SK-MEL-5 (cell line): ENCODE measurements around the gene WDR59. TPM values are rescaled to one million over a fixed set of nuclear protein-coding genes. Genes with fewer than 3 reads are reported as not detected.
"Not testable (repeated sequence)": the region's sequence is repeated elsewhere in the genome, so short reads cannot be mapped to it uniquely, and the experiment has no call there.

Experiments used
- DNase-seq: peaks from one replicate; pipeline ENCODE4 v3.0.0-alpha.2; 2016; ENCODE audit warnings: low read depth, low spot score
- in situ Hi-C: cut with HindIII; loops from 2 replicates; pipeline ENCODE4 v1.10.0; 2016; ENCODE audit warnings: low sequenced_read_pairs, high pct_unique_total_duplicates, low pct_unique_long_range_greater_than_20kb
- total RNA-seq: library from RNA; depleted of rRNA; stranded (reverse); fragments of >200 nt; shearing (Covaris generic); gene quantifications from 2 replicates; pipeline ENCODE4 v1.2.3, GENCODE V29; 2014

The WDR59 gene
- total RNA-seq, 1 experiment from 2014 or later, result 15.4 TPM

GRCh38 chr16:74936902-74937560 is 47.9 kb downstream of the WDR59 start:
- DNase-seq, result peak; percentile 45

GRCh38 chr16:74931445-74931844 is 53.5 kb downstream of the WDR59 start:
- in situ Hi-C loops, result no loop called here
- no peak for DNase-seq

More at GRCh38 chr16:74936902-74937560, 47.9 kb downstream of the WDR59 start:
- in situ Hi-C loops, result no loop called here

- no peak for DNase-seq
- in situ Hi-C loops, result no loop called here
Observed at GRCh38 chr16:74929636-74930035, 55.3 kb downstream of the WDR59 start.

GRCh38 chr16:74926805-74927204 is 58.1 kb downstream of the WDR59 start:
- no peak for DNase-seq
- in situ Hi-C loops, result no loop called here

GRCh38 chr16:74923766-74924460 is 61.0 kb downstream of the WDR59 start:
- in situ Hi-C loops, result no loop called here
- no peak for DNase-seq

- no peak for DNase-seq
- in situ Hi-C loops, result no loop called here
Observed at GRCh38 chr16:74922150-74923138, 62.5 kb downstream of the WDR59 start.

- in situ Hi-C loops, result no loop called here
- DNase-seq, result no peak
Observed at GRCh38 chr16:74921051-74921450, 63.9 kb downstream of the WDR59 start.

GRCh38 chr16:74909665-74910064 is 75.3 kb downstream of the WDR59 start:
- in situ Hi-C loops, result no loop called here
- no peak for DNase-seq

- in situ Hi-C loops, DNase-seq: not testable (repeated sequence)
Observed at GRCh38 chr16:74908759-74909158, 76.2 kb downstream of the WDR59 start.

GRCh38 chr16:74903901-74904678 is 80.8 kb downstream of the WDR59 start:
- in situ Hi-C loops, result no loop called here
- no peak for DNase-seq

- DNase-seq, result no peak
- in situ Hi-C loops, result no loop called here
Observed at GRCh38 chr16:74903120-74903519, 81.8 kb downstream of the WDR59 start.

- in situ Hi-C loops, result no loop called here
- DNase-seq, result no peak
Observed at GRCh38 chr16:74902161-74902560, 82.8 kb downstream of the WDR59 start.

- in situ Hi-C loops, result no loop called here
- DNase-seq, result no peak
Observed at GRCh38 chr16:74901606-74902005, 83.3 kb downstream of the WDR59 start.

GRCh38 chr16:74899816-74900215 is 85.1 kb downstream of the WDR59 start:
- in situ Hi-C loops, result no loop called here

GRCh38 chr16:74898659-74899058 is 86.3 kb downstream of the WDR59 start:
- DNase-seq, result no peak
- in situ Hi-C loops, result no loop called here

More at GRCh38 chr16:74899816-74900215, 85.1 kb downstream of the WDR59 start:
- no peak for DNase-seq

GRCh38 chr16:74896389-74897370 is 88.2 kb downstream of the WDR59 start:
- DNase-seq, result no peak
- in situ Hi-C loops, result no loop called here
